Measurements from ENCODE around the gene OR8B8.
"Not testable (repeated sequence)": the region's sequence is repeated elsewhere in the genome, so short reads cannot be mapped to it uniquely, and the experiment has no call there.

The OR8B8 gene

GRCh38 chr11:124429599-124429998 lies 15.9 kb downstream of the OR8B8 start:
- no peak for TF ChIP-seq CTCF (IDR thresholded peaks at IDR 0.05; ENCODE audit: low read depth, low read length)
- H3K4me3 ChIP-seq (ENCODE audit: low read depth, low read length): no peak overlapping the region
- in situ Hi-C loops (cut with HindIII; ENCODE audit: low sequenced_read_pairs): no loop called here
- DNase-seq (ENCODE audit: low read depth, low spot score): no peak

- DNase-seq (ENCODE audit: low read depth, low spot score): no peak
- in situ Hi-C loops (cut with HindIII; ENCODE audit: low sequenced_read_pairs): no loop called here
- H3K4me3 ChIP-seq (ENCODE audit: low read depth, low read length): no peak within 1 kb of the TSS
- no peak for TF ChIP-seq CTCF (IDR thresholded peaks at IDR 0.05; ENCODE audit: low read depth, low read length)
These were observed 21.0 kb downstream of the OR8B8 start, which contains the start of gene OR8B4 for GRCh38 chr11:124424384-124424921. TSS of gene OR8B4 (minus strand) at chr11:124424871. CDS start at chr11:124424871, 0 bp downstream.

GRCh38 chr11:124421043-124421442 lies 24.5 kb downstream of the OR8B8 start:
- no peak for TF ChIP-seq CTCF (IDR thresholded peaks at IDR 0.05; ENCODE audit: low read depth, low read length)
- in situ Hi-C loops (cut with HindIII; ENCODE audit: low sequenced_read_pairs): no loop called here
- H3K4me3 ChIP-seq (ENCODE audit: low read depth, low read length): no peak overlapping the region
- DNase-seq (ENCODE audit: low read depth, low spot score): no peak

- in situ Hi-C loops (cut with HindIII; ENCODE audit: low sequenced_read_pairs): no loop called here
- peak; percentile 71 for TF ChIP-seq CTCF (IDR thresholded peaks at IDR 0.05; ENCODE audit: low read depth, low read length)
- peak; percentile 64 for DNase-seq (ENCODE audit: low read depth, low spot score)
- no peak overlapping the region for H3K4me3 ChIP-seq (ENCODE audit: low read depth, low read length)
These were observed 30.1 kb downstream of the OR8B8 start for GRCh38 chr11:124415356-124415923.

GRCh38 chr11:124409906-124410305 lies 35.6 kb downstream of the OR8B8 start:
- no peak for DNase-seq (ENCODE audit: low read depth, low spot score)
- no peak overlapping the region for H3K4me3 ChIP-seq (ENCODE audit: low read depth, low read length)
- in situ Hi-C loops (cut with HindIII; ENCODE audit: low sequenced_read_pairs): no loop called here
- TF ChIP-seq CTCF (IDR thresholded peaks at IDR 0.05; ENCODE audit: low read depth, low read length): no peak

- no peak overlapping the region for H3K4me3 ChIP-seq (ENCODE audit: low read depth, low read length)
- in situ Hi-C loops (cut with HindIII; ENCODE audit: low sequenced_read_pairs): no loop called here
- TF ChIP-seq CTCF (IDR thresholded peaks at IDR 0.05; ENCODE audit: low read depth, low read length): no peak
- DNase-seq (ENCODE audit: low read depth, low spot score): peak; percentile 7
These were observed 39.9 kb downstream of the OR8B8 start for GRCh38 chr11:124405581-124405980.

GRCh38 chr11:124403186-124403585 lies 42.3 kb downstream of the OR8B8 start:
- H3K4me3 ChIP-seq (ENCODE audit: low read depth, low read length); in situ Hi-C loops (cut with HindIII; ENCODE audit: low sequenced_read_pairs); DNase-seq (ENCODE audit: low read depth, low spot score): not testable (repeated sequence)

Measured in astrocyte of the spinal cord (primary cell).